GM12878 (cell line): Measurements from ENCODE around the gene PIAS2. TPM values are rescaled to one million over a fixed set of nuclear protein-coding genes. Genes with fewer than 3 reads are reported as not detected.
A peak's percentile ranks its signal among the peaks of the same experiment; 100 is the strongest.

Source experiments
- ATAC-seq: fragments of 200-7000 bp; cut with Tn5 transposase; 3 replicates; pipeline ENCODE4 v1.9.1; 2020; ENCODE audit warnings: mild to moderate bottlenecking, moderate library complexity
- BruUV-seq: library from RNA; stranded (reverse); fragments of 400-500 nt; replicated peaks from 2 replicates; lab custom pipeline; 2021; lab: Mats Ljungman, UMichigan
- CTCF ChIA-PET: fragments of 300-600 bp; sonication (Branson Sonifier 250); formaldehyde crosslinking; extraction: SDS; loops from one replicate; lab custom pipeline; 2021; ENCODE audit warnings: inconsistent platforms; lab: Yijun Ruan, JAX
- POLR2A ChIA-PET: fragments of 350-600 bp; formaldehyde crosslinking; extraction: SDS; loops from one replicate; lab custom pipeline; 2021; ENCODE audit warnings: inconsistent platforms; lab: Charles Lee
- RAD21 ChIA-PET: fragments of 300-600 bp; sonication (Branson Sonifier 250); formaldehyde crosslinking; loops from one replicate; lab custom pipeline; 2023; ENCODE audit warnings: antibody characterized with exemption; ENCODE audit not compliant: unreplicated experiment; lab: Charles Lee
- SMC1A ChIA-PET: fragments of 300-600 bp; sonication (Branson Sonifier 250); formaldehyde crosslinking; loops from one replicate; lab custom pipeline; 2023; ENCODE audit not compliant: unreplicated experiment, uncharacterized antibody; lab: Charles Lee
- DNase-seq: peaks from one replicate; pipeline ENCODE4 v3.0.0-alpha.2; 2011; ENCODE audit warnings: low read depth, low spot score
- FAIRE-seq: peaks from 3 replicates; lab custom pipeline; 2011; peaks lifted over from hg19 to GRCh38; lab: Jason Lieb, UNC
- H2AFZ ChIP-seq: 2 replicates; pipeline ENCODE4 v1.6.0; 2011; ENCODE audit warnings: low read depth, low read length, control low read depth; ENCODE audit not compliant: control insufficient read depth
- H3K27ac ChIP-seq: 2 replicates; pipeline ENCODE4 v1.5.1; 2011; ENCODE audit warnings: control low read depth; ENCODE audit not compliant: control insufficient read depth, insufficient read depth
- H3K27me3 ChIP-seq, 2 experiments: replicated peaks in 1 of 2; 2 replicates each; pipeline versions ENCODE4 v1.6.0 to v1.6.1; 2011; ENCODE audit warnings: low read length in 1 of 2; ENCODE audit not compliant: control insufficient read depth in 2 of 2, insufficient read depth in 2 of 2
- H3K36me3 ChIP-seq, 2 experiments: 2 replicates each; pipeline ENCODE4 v1.5.1; 2011; ENCODE audit warnings: low read length in 1 of 2; ENCODE audit not compliant: control insufficient read depth in 2 of 2, insufficient read depth in 2 of 2
- H3K4me1 ChIP-seq: 2 replicates; pipeline ENCODE4 v1.6.1; 2011; ENCODE audit warnings: mild to moderate bottlenecking, low read length, moderate library complexity, mixed read lengths; ENCODE audit not compliant: control insufficient read depth, insufficient read depth
- H3K4me2 ChIP-seq: 2 replicates; pipeline ENCODE4 v1.6.0; 2011; ENCODE audit warnings: control low read depth; ENCODE audit not compliant: control insufficient read depth, insufficient read depth
- H3K4me3 ChIP-seq: fragments of 200-600 bp; sonication (generic); 2 replicates; pipeline ENCODE4 v1.5.1; 2016
- H3K79me2 ChIP-seq: 2 replicates; pipeline ENCODE4 v1.6.0; 2011; ENCODE audit warnings: low read length; ENCODE audit not compliant: control insufficient read depth, insufficient read depth
- H3K9ac ChIP-seq: 2 replicates; pipeline ENCODE4 v1.8.0; 2011; ENCODE audit warnings: low read length, control low read depth, mixed read lengths; ENCODE audit not compliant: control insufficient read depth, insufficient read depth
- H3K9me3 ChIP-seq: replicated peaks from 3 replicates; pipeline ENCODE4 v1.5.1; 2011; ENCODE audit warnings: mild to moderate bottlenecking, low read length; ENCODE audit not compliant: control insufficient read depth, insufficient read depth
- H4K20me1 ChIP-seq: 2 replicates; pipeline ENCODE4 v1.6.0; 2011; ENCODE audit not compliant: control insufficient read depth, insufficient read depth
- BMI1 ChIP-seq: fragments of 450-650 bp; IDR thresholded peaks from 2 replicates; pipeline ENCODE4 v1.6.1; 2016; ENCODE audit warnings: mild to moderate bottlenecking, moderate library complexity, borderline replicate concordance
- EP300 ChIP-seq, 2 experiments: fragments of 150-350 bp in 1 of 2; IDR thresholded peaks; 2 replicates each; pipeline ENCODE4 v1.6.1; 2011 to 2012; ENCODE audit warnings: low read depth in 2 of 2, low read length in 2 of 2, borderline replicate concordance in 1 of 2, improper control_type of control experiment in 1 of 2, inconsistent platforms in 1 of 2; ENCODE audit not compliant: control insufficient read depth in 1 of 2
- ETV6 ChIP-seq, 2 experiments: fragments of 450-650 bp in 1 of 2; IDR thresholded peaks in 1 of 2; conservative IDR thresholded peaks in 1 of 2; 2 replicates each; pipeline ENCODE4 v1.6.1; 2014; ENCODE audit warnings: antibody characterized with exemption in 1 of 2, borderline replicate concordance in 1 of 2, low read depth in 1 of 2, mild to moderate bottlenecking in 1 of 2, moderate library complexity in 1 of 2
- HSF1 ChIP-seq: fragments of 150-350 bp; IDR thresholded peaks from 2 replicates; pipeline ENCODE4 v1.6.1; 2014; ENCODE audit warnings: mild to moderate bottlenecking, low read depth, low read length
- MTA2 ChIP-seq: fragments of 450-650 bp; IDR thresholded peaks from 2 replicates; pipeline ENCODE4 v1.6.1; 2016; ENCODE audit warnings: low read depth, mild to moderate bottlenecking, moderate library complexity
- MYC ChIP-seq: IDR thresholded peaks from 2 replicates; pipeline ENCODE4 v1.6.1; 2011; ENCODE audit warnings: mild to moderate bottlenecking, low read length, moderate library complexity, inconsistent platforms; ENCODE audit not compliant: insufficient read depth, insufficient replicate concordance, insufficient read length, severe bottlenecking
- PKNOX1 ChIP-seq: fragments of 450-650 bp; IDR thresholded peaks from 2 replicates; pipeline ENCODE4 v1.6.1; 2016; ENCODE audit warnings: mild to moderate bottlenecking
- RB1 ChIP-seq: fragments of 450-650 bp; formaldehyde crosslinking; IDR thresholded peaks from 2 replicates; pipeline ENCODE4 v1.6.1; 2017; ENCODE audit warnings: mild to moderate bottlenecking, borderline replicate concordance
- RFX5 ChIP-seq: IDR thresholded peaks from 2 replicates; pipeline ENCODE4 v1.6.1; 2011; ENCODE audit warnings: low read depth, low read length, improper control_type of control experiment
- SMC3 ChIP-seq: IDR thresholded peaks from 2 replicates; pipeline ENCODE4 v1.6.1; 2011; ENCODE audit warnings: low read length, improper control_type of control experiment, borderline replicate concordance
- SREBF2 ChIP-seq: IDR thresholded peaks from 2 replicates; pipeline ENCODE4 v1.6.1; 2012; ENCODE audit warnings: mild to moderate bottlenecking, low read length
- SUZ12 ChIP-seq: fragments of 200-600 bp; sonication (generic); IDR thresholded peaks from one replicate; pipeline ENCODE4 v1.6.1; 2018; ENCODE audit warnings: antibody characterized with exemption, mild to moderate bottlenecking; ENCODE audit not compliant: unreplicated experiment
- ZBED1 ChIP-seq: IDR thresholded peaks from 2 replicates; pipeline ENCODE4 v1.6.1; 2016; ENCODE audit warnings: borderline replicate concordance
- WGBS: methylation state at CpG from one replicate; pipeline ENCODE4 v1.1.6; 2016; ENCODE audit warnings: low lambda C conversion rate; ENCODE audit not compliant: insufficient replicate concordance, insufficient coverage; ENCODE audit errors: missing lambda C conversion rate; 5-methylcytosine and 5-hydroxymethylcytosine counted together
- in situ Hi-C: fragments of 300-500 bp; cut with MboI; formaldehyde crosslinking; loops from 9 replicates; pipeline ENCODE4 v1.14.3; 2018; ENCODE audit warnings: mixed read lengths
- intact Hi-C: fragments of 100-400 bp; cut with micrococcal nuclease; formaldehyde crosslinking; loops from one replicate; pipeline ENCODE4 v1.14.2; 2022; ENCODE audit not compliant: unreplicated experiment
- polyA plus RNA-seq, 11 experiments: library from polyadenylated mRNA; depleted of rRNA in 4 of 11; unstranded in 6 of 11; stranded (reverse) in 5 of 11; fragments of >200 nt; fragmentation: Nextera tagmentation in 4 of 11; fragmentation: Illumina TruSeq in 1 of 11; extraction: Ambion mirVana in 4 of 11; extraction: Trizol in 1 of 11; gene quantifications; 1 replicate in 1 of 11; 2 replicates in 10 of 11; pipeline versions ENCODE4 v1.2.1 to v1.2.3, GENCODE V29; 2011 to 2016; ENCODE audit warnings: inconsistent platforms in 2 of 11, missing spikeins in 2 of 11, low read depth in 1 of 11
- total RNA-seq, 4 experiments: library from RNA; depleted of rRNA in 3 of 4; stranded (reverse); fragments of >200 nt in 3 of 4; fragmentation: Illumina TruSeq in 1 of 4; extraction: Trizol in 1 of 4; gene quantifications; 2 replicates each; pipeline versions ENCODE4 v1.2.1 to v1.2.3, GENCODE V29; 2013 to 2021

Gene PIAS2
- total and polyA plus RNA-seq, 10 of the 15 experiments (the other 5 are each of a cell fraction or from before 2014, with no cell fraction given), result 4.0 to 31.8 (median 22.4) TPM

GRCh38 chr18:46756025-46756558 lies 161.2 kb downstream of the PIAS2 start:
- 8% methylated on average over 41 of the region's 41 CpGs for WGBS
- peaks cover 8% of the 10 kb centered on the region for H3K4me1 ChIP-seq
- DNase-seq, result no peak
- BruUV-seq, result no TSS peak
- in situ Hi-C loops, result no loop called here
- peak overlapping the region; percentile 65; the same call in 1 of the 2 replicates for H3K4me3 ChIP-seq
- FAIRE-seq, result no peak
- no peak for TF ChIP-seq ETV6 (conservative IDR thresholded peaks at IDR 0.05 in 1 of 2, IDR thresholded peaks at IDR 0.05 in 1 of 2; ENCODE audit: borderline replicate concordance in 1 of 2, low read depth in 1 of 2)
- ChIA-PET SMC1A (no interaction called here), CTCF (no interaction called here), RAD21 (no interaction called here), POLR2A (no interaction called here)
- H3K36me3 ChIP-seq, result no peaks in the 10 kb centered on the region
- no peak overlapping the region for H3K27ac ChIP-seq
- H3K9ac ChIP-seq, result no peak overlapping the region; the same call in 1 of the 2 replicates
- H3K27me3 ChIP-seq, result peaks cover 3 to 10% of the 10 kb centered on the region in 2 experiments; a peak in 3 of 4 replicates
- ATAC-seq, result no peak
- no peaks in the 10 kb centered on the region for H3K79me2 ChIP-seq
- no peaks in the 10 kb centered on the region for H4K20me1 ChIP-seq
- H3K4me2 ChIP-seq, result peak overlapping the region; percentile 76
- intact Hi-C loops, result no loop called here
- H3K9me3 ChIP-seq, result no peaks in the 10 kb centered on the region
- H2AFZ ChIP-seq, result no peak overlapping the region; the same call in 1 of the 2 replicates

- no peaks in the 10 kb centered on the region for H3K36me3 ChIP-seq
- ChIA-PET POLR2A (no interaction called here), CTCF (no interaction called here), SMC1A (no interaction called here), RAD21 (no interaction called here)
- no peak overlapping the region for H2AFZ ChIP-seq
- no peaks in the 10 kb centered on the region for H3K79me2 ChIP-seq
- in situ Hi-C loops, result no loop called here
- no peak overlapping the region for H3K4me3 ChIP-seq
- no peak for ATAC-seq
- H3K9ac ChIP-seq, result no peak overlapping the region
- no peak for FAIRE-seq
- 37% methylated on average over 16 of the region's 17 CpGs for WGBS
- no peak for TF ChIP-seq HSF1
- TF ChIP-seq SREBF2, result no peak
- TF ChIP-seq SUZ12, result no peak
- no peak for TF ChIP-seq EP300 (IDR thresholded peaks at IDR 0.05; ENCODE audit: borderline replicate concordance in 1 of 2, control insufficient read depth in 1 of 2, low read depth in 2 of 2, low read length in 2 of 2)
- TF ChIP-seq MTA2, result no peak
- TF ChIP-seq ZBED1, result no peak
- no peak for TF ChIP-seq RB1
- no peak for TF ChIP-seq SMC3
- TF ChIP-seq MYC, result no peak
- TF ChIP-seq BMI1, result no peak
- TF ChIP-seq RFX5, result no peak
- TF ChIP-seq PKNOX1, result no peak
- H3K4me2 ChIP-seq, result peak overlapping the region; percentile 2; the same call in 1 of the 2 replicates
- BruUV-seq, result no TSS peak
- peaks cover 8% of the 10 kb centered on the region for H3K4me1 ChIP-seq
- H4K20me1 ChIP-seq, result no peaks in the 10 kb centered on the region
- peaks cover 3 to 10% of the 10 kb centered on the region in 2 experiments; a peak in 3 of 4 replicates for H3K27me3 ChIP-seq
- intact Hi-C loops, result no loop called here
- no peak for DNase-seq
- H3K27ac ChIP-seq, result no peak overlapping the region
- no peaks in the 10 kb centered on the region for H3K9me3 ChIP-seq
These were observed 161.8 kb downstream of the PIAS2 start for GRCh38 chr18:46755315-46756024.
